Measurements from ENCODE around the gene ACADSB. TPM values are rescaled to one million over a fixed set of nuclear protein-coding genes. Genes with fewer than 3 reads are reported as not detected.

The ACADSB gene
- total and polyA plus RNA-seq, 8 donors: 3.6 to 18.2 (median 11.6) TPM

- Histone ChIP-seq H3K4me1 (no peaks in the 10 kb centered on the region), H3K27me3 (no peaks in the 10 kb centered on the region), H3K27ac (no peak overlapping the region), H3K36me3 (no peaks in the 10 kb centered on the region), H3K9me3 (no peaks in the 10 kb centered on the region), H3K4me3 (no peak overlapping the region)
- FAIRE-seq: no peak
- intact Hi-C loops (cut with DNase I): no loop called here
- no peak for DNase-seq
- WGBS, 2 donors: 69 to 76% methylated on average over 10 of the region's 10 CpGs
- TF ChIP-seq CTCF (IDR thresholded peaks at IDR 0.05): no peak
- ATAC-seq: no peak
These were observed 59.5 kb downstream of the ACADSB start for GRCh38 chr10:123068087-123068853.

GRCh38 chr10:123069246-123069986, 60.6 kb downstream of the ACADSB start:
- Histone ChIP-seq H3K4me1 (no peaks in the 10 kb centered on the region), H3K27ac (no peak overlapping the region), H3K27me3 (no peaks in the 10 kb centered on the region), H3K4me3 (no peak overlapping the region), H3K9me3 (no peaks in the 10 kb centered on the region), H3K36me3 (no peaks in the 10 kb centered on the region)
- DNase-seq: no peak
- intact Hi-C loops (cut with DNase I): no loop called here
- no peak for TF ChIP-seq CTCF (IDR thresholded peaks at IDR 0.05)
- no peak for ATAC-seq
- 55 to 66% methylated on average over 8 of the region's 8 CpGs for WGBS, 2 donors
- FAIRE-seq: no peak

GRCh38 chr10:123073187-123073586, 64.4 kb downstream of the ACADSB start:
- 57 to 76% methylated on average over 6 of the region's 6 CpGs for WGBS, 2 donors
- DNase-seq (no peak), FAIRE-seq (no peak), ATAC-seq (no peak)
- no peaks in the 10 kb centered on the region for H3K36me3 ChIP-seq
- H3K27me3 ChIP-seq: no peaks in the 10 kb centered on the region
- intact Hi-C loops (cut with DNase I): no loop called here
- no peak for TF ChIP-seq CTCF (IDR thresholded peaks at IDR 0.05)
- no peak overlapping the region for H3K27ac ChIP-seq
- no peaks in the 10 kb centered on the region for H3K4me1 ChIP-seq
- H3K9me3 ChIP-seq: no peaks in the 10 kb centered on the region
- H3K4me3 ChIP-seq: no peak overlapping the region

GRCh38 chr10:123074215-123074614, 65.4 kb downstream of the ACADSB start:
- 72 to 79% methylated on average over 5 of the region's 5 CpGs for WGBS, 2 donors
- TF ChIP-seq CTCF (IDR thresholded peaks at IDR 0.05): no peak
- no peak for ATAC-seq
- Histone ChIP-seq H3K27ac (no peak overlapping the region), H3K4me1 (no peaks in the 10 kb centered on the region), H3K27me3 (no peaks in the 10 kb centered on the region), H3K4me3 (no peak overlapping the region), H3K9me3 (no peaks in the 10 kb centered on the region), H3K36me3 (no peaks in the 10 kb centered on the region)
- no peak for FAIRE-seq
- intact Hi-C loops (cut with DNase I): no loop called here
- DNase-seq: no peak

GRCh38 chr10:123081896-123082295, 73.1 kb downstream of the ACADSB start:
- WGBS, 2 donors: 56 to 58% methylated on average over 7 of the region's 7 CpGs
- intact Hi-C loops (cut with DNase I): no loop called here
- H3K4me1 ChIP-seq: no peaks in the 10 kb centered on the region
- H3K36me3 ChIP-seq: no peaks in the 10 kb centered on the region
- no peak for ATAC-seq
- no peak for DNase-seq
- H3K4me3 ChIP-seq: no peak overlapping the region
- no peaks in the 10 kb centered on the region for H3K9me3 ChIP-seq
- H3K27ac ChIP-seq: no peak overlapping the region
- no peak for FAIRE-seq
- no peaks in the 10 kb centered on the region for H3K27me3 ChIP-seq
- TF ChIP-seq CTCF (IDR thresholded peaks at IDR 0.05): no peak

Measured in pancreas (tissue), 10 donors.